ENCODE measurements around the gene IGSF22.

Gene IGSF22

GRCh38 chr11:18726040-18726439 is at the start of gene IGSF22:
IGSF22 (minus strand) TSS chr11:18726188; CDS start chr11:18724236, 1,952 bp downstream.
- peak; percentile 69 for DNase-seq

DNA sequence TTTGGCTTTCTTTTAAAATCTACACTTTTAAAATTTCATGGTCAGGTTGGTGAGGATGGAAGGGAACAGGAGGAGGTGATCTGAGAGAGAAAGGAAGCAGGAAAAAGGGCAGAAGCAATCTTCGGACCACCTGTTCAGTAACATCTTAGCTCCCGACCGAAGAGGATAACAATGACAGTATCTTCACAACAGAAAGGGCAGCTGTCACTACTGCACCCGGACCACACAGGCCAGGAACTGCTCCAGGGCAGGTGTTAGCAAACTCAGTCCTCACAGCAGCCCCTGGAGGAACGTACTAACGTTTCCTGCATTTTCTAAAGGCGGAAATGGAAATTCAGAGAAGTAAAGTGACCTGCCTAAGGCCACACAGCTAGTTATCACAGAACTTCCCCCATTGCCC is 48.8 kb upstream of the IGSF22 start:
- no peak for DNase-seq

DNA sequence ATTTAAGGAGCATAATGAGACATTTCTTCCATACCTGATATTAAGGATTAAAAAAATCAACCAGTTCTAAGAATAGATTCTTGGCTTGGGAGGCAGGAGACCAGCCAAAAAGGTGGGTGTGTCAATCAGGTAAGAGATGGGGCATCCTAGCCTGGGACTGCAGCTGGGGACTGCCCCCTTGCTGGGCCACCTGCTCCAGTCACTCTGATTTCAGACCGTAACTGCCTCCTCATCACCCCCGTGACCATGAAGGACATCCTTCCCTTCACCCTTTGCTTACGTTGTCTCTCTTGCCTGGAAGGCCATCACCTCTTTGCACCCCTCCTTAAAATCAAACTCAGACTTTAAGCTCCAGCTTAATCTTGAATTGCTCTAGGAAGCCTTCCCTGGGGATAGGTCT is 47.7 kb upstream of the IGSF22 start:
- no peak for DNase-seq

GRCh38 chr11:18773104-18773503 is 47.1 kb upstream of the IGSF22 start:
- no peak for DNase-seq

DNA sequence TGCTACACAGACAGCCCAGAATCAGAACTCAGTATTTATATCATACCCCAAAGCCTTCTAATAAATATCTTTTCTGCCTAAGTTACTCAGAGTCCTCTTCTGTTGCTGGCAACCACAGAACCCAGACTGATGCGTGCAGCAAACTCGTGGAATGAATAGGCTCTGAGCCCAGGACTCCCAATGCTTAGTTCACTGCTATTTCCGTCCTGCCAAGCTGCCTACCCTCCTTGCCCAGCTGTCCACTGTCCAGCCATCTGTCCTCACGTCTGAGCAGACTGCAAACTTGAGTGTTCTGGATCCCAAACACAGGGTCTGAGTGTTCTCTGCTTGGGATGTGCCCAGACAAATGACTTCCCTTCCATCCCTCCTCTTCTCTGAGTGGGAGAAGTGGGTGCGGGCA is 46.2 kb upstream of the IGSF22 start:
- no peak for DNase-seq

- no peak for DNase-seq
These were observed 45.5 kb upstream of the IGSF22 start for GRCh38 chr11:18771266-18772035.

- DNase-seq, result no peak
These were observed 44.6 kb upstream of the IGSF22 start for GRCh38 chr11:18770479-18771125.

- no peak for DNase-seq
These were observed 43.9 kb upstream of the IGSF22 start for GRCh38 chr11:18769802-18770456.

- DNase-seq, result no peak
These were observed 43.0 kb upstream of the IGSF22 start for GRCh38 chr11:18768978-18769377.

DNA sequence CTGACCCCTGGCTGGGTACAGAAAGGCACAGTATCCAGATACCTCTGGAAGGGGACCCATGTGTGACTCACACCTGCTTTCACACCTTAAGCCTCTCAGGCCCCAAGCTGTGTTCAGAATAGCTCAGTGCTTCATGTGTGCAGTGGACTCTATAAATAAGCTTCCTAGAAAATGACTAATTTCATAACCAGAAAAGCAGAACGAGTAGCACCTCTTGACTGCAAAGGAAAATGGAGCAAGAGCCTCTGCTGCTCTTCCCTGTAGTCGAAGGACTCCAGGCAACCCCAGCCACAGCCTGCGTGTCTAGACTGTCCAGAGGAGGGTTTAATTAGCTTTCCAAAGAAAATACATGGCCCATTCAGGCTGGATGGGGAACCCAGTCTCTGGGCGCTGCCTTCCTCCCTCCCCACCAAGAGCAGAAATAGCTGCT is 42.5 kb upstream of the IGSF22 start:
- no peak for DNase-seq

DNA sequence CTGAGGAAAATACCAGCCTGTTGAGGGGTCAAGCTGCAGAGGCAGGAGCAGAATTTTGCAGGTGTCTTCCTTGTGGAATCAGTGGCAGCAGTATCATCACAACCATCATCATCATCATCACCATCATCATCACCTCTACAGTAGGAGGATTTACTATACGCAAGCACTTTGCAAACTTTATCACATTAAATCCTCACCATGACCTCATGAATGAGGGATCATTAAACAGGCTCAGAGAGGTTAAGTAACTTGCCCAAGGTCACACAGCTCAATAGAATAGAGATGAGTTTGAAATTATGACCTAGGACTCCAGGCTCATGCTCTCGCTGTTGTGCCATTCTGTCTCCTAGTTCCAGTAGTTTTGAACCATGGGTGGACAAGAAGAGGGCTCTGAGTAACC is 40.0 kb upstream of the IGSF22 start:
- no peak for DNase-seq

DNA sequence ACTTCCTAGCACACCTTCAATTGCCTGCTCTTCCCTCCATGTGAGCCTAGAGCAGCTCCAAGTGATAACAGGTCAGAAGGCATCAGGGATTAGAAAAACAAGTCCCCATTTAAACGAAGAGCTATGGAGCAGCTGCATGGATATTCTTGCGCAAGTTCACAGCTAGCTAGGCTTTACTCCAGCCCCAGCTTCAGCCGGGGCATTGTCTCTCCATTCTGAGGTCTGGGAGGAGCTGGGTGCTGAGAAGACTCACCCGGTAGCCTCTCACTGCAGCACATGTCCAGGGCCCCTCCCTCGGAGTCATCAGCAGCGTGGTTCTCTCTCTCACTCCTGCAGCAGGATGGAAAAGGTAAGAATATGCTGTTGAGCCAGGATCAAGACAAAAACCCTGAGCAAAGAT is 39.6 kb upstream of the IGSF22 start:
- no peak for DNase-seq

GRCh38 chr11:18761741-18762140 is 35.8 kb upstream of the IGSF22 start:
- DNase-seq, result no peak

GRCh38 chr11:18761144-18761543 is 35.2 kb upstream of the IGSF22 start:
- DNase-seq, result no peak

- no peak for DNase-seq
These were observed 31.8 kb upstream of the IGSF22 start for GRCh38 chr11:18757811-18758210.

DNA sequence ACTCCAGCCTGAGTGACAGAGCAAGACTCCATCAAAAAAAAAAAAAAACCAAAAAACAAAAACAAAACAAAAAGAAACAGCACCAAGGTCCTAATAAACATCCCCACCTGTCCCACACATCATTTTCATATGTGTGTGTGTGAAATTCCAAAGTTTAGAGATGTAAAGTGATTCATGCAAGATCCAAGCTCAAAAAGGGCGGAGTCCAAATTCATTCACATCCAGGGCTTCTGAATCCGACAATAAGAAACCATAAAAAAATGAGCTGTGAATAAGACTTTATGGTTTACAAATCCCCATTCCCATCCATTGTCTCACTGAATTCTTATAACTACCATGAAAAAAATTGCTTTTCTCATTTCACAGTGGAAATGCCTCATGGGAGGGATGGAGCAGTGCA is 30.9 kb upstream of the IGSF22 start:
- DNase-seq, result no peak

DNA sequence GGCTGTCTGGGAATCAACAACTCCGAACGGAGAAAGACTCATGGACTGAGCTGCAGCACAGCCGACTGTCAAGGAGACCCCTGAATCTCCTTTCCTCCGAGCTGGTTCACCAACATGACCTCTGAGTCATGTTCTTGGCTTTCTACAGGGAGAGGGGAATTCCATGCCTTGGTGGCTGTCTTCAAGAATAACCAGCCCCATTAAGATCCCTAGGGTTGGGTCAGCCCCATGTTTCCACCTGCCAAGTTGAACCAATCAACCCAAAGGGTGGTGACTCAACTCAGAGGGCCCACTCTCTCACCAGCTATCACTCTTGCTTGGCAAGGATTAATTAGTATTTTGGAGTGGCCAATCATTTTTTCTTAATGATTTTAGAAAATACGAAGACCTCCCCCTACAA is 28.3 kb upstream of the IGSF22 start:
- no peak for DNase-seq

GRCh38 chr11:18752502-18752901 is 26.5 kb upstream of the IGSF22 start:
- DNase-seq, result no peak

DNA sequence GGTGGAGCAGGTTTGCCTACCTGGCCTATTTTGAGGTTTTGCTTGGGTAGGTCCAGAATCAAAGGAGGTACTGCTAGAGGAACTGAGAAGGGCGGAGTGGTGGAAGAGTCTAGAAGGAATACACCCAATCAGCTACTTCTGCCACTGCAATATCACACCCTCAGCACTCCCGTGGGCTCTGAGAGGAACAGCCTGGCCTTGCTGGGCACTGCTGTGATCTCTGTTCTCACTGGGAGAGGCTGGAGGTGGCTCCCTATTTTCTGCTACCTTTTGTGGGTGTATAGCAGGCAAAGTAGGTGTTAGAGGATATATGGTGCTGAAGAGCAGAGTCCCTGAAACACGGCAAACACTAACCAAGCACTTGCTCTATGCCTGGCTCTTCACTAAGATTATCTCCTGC is 25.0 kb upstream of the IGSF22 start:
- DNase-seq, result no peak

- DNase-seq, result peak; percentile 97
These were observed 23.8 kb upstream of the IGSF22 start for GRCh38 chr11:18749681-18750319.

GRCh38 chr11:18748766-18749365 is 22.9 kb upstream of the IGSF22 start:
- no peak for DNase-seq

DNA sequence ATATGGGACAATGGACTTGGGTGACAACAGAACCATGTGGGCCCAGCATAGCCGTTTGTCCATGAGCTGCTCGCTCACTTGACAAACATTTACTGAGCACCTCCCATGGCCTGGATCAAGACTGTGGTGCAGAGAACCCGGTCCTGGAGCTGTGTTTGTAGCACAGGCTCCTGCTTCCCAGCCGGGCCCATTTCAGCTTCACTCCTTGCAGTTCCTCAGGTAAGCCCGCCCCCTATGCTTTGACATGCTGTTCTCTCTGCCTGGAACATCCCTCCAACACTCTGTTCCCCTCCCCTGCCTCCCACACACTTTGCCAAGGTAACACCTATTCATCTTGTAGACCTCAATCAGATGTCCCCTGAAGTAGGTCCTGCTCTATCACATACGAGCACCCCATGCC is 19.3 kb upstream of the IGSF22 start:
- no peak for DNase-seq

DNA sequence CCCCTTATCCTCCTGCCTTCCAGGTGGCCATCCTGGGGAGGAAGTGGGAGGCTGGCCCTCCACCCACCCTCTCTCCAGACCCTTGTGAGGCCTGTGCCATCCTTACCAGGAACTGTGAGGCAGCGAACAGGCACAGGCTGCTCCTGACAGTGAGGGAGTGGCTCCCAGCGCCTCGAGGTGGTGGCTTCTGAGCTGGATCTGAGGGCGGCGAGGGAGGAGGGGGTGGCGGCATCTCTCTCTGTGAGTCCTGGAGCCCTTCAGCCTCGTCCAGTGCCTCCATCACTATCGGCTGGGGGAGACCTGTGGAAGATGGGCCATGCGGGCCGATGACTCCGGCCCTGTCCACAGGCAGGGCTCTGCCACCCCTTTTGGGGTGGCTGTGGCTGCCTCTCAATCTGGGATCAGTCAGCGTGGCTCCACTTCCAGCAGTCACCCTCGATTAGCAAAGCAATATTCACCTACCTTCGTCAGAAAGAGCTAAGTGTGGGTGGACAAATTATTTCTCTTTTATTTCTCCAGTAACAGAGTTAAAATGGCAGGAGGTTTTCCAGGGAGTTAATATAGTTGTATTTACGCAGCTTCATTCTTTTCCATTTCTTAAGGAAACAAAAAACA is 18.0 kb upstream of the IGSF22 start:
- no peak for DNase-seq

All from islet precursor cell (in vitro differentiated cells).